Measurements from ENCODE around the gene ITPK1.

Gene ITPK1

GRCh38 chr14:92897922-92898565 lies 217.7 kb downstream of the ITPK1 start:
- no peaks in the 10 kb centered on the region for H3K4me1 ChIP-seq (ENCODE audit: control insufficient read depth, insufficient read depth, low read length)
- H3K9me3 ChIP-seq (ENCODE audit: control insufficient read depth, insufficient read depth, low read depth, low read length): no peaks in the 10 kb centered on the region
- TF ChIP-seq HIC1 (tag by site-specific recombination; IDR thresholded peaks at IDR 0.05) (no peak), ZNF701 (tag by site-specific recombination; IDR thresholded peaks at IDR 0.05) (no peak), ZNF148 (tag by site-specific recombination; IDR thresholded peaks at IDR 0.05; ENCODE audit: borderline replicate concordance) (no peak), ZNF529 (tag by site-specific recombination; IDR thresholded peaks at IDR 0.05; ENCODE audit: insufficient replicate concordance) (no peak), ZNF624 (tag by site-specific recombination; IDR thresholded peaks at IDR 0.05) (no peak), ZNF768 (tag by site-specific recombination; IDR thresholded peaks at IDR 0.05) (no peak), OSR2 (tag by site-specific recombination; IDR thresholded peaks at IDR 0.05) (no peak), ZNF404 (tag by site-specific recombination; IDR thresholded peaks at IDR 0.05) (no peak), ZNF121 (tag by site-specific recombination; IDR thresholded peaks at IDR 0.05) (no peak), REPIN1 (tag by site-specific recombination; IDR thresholded peaks at IDR 0.05; ENCODE audit: low read depth) (no peak), ZNF449 (tag by site-specific recombination; IDR thresholded peaks at IDR 0.05) (no peak), ZNF561 (tag by site-specific recombination; IDR thresholded peaks at IDR 0.05; ENCODE audit: borderline replicate concordance) (no peak), ZBTB20 (tag by site-specific recombination; IDR thresholded peaks at IDR 0.05) (no peak), ZNF629 (tag by site-specific recombination; IDR thresholded peaks at IDR 0.05) (no peak), HOXC10 (CRISPR knock-in tag; IDR thresholded peaks at IDR 0.05) (no peak), PRDM6 (tag by site-specific recombination; IDR thresholded peaks at IDR 0.05) (no peak), PRDM4 (tag by site-specific recombination; IDR thresholded peaks at IDR 0.05) (no peak), ZNF175 (tag by site-specific recombination; IDR thresholded peaks at IDR 0.05) (no peak), ZNF324 (tag by site-specific recombination; IDR thresholded peaks at IDR 0.05) (no peak), ZNF248 (tag by site-specific recombination; IDR thresholded peaks at IDR 0.05) (no peak)
- H3K27ac ChIP-seq (ENCODE audit: extremely low read depth, low read depth, low read length): no peak overlapping the region
- no peaks in the 10 kb centered on the region for H3K36me3 ChIP-seq (ENCODE audit: control insufficient read depth in 2 of 2, insufficient read depth in 1 of 2, low read length in 2 of 2)
- no peak overlapping the region for H3K4me3 ChIP-seq (ENCODE audit: low read depth, low read length)
- ChIA-PET POLR2A (no interaction called here), CTCF (interaction anchor here (0.6 kb wide), 1 partner anchor 18 kb away, joined by 3 read pairs; no protein-coding TSS in a partner anchor)
